OCI-LY3 (cell line): ENCODE data around the gene ASGR2.
"Not testable (repeated sequence)": the region's sequence is repeated elsewhere in the genome, so short reads cannot be mapped to it uniquely, and the experiment has no call there.

ENCODE experiments used
- EZH2phosphoT487 ChIP-seq: fragments of 200-600 bp; shearing (Covaris generic); IDR thresholded peaks from 2 replicates; pipeline ENCODE4 v1.6.1; 2018; ENCODE audit warnings: antibody characterized with exemption, mixed run types, low read depth
- TF ChIP-seq, protein P1 (sequence below): fragments of 200-600, 300-600 bp; sonication (generic); IDR thresholded peaks from 2 replicates; pipeline ENCODE4 v1.5.1; 2014; ENCODE audit warnings: antibody characterized with exemption, low read length, low read depth

DNA sequence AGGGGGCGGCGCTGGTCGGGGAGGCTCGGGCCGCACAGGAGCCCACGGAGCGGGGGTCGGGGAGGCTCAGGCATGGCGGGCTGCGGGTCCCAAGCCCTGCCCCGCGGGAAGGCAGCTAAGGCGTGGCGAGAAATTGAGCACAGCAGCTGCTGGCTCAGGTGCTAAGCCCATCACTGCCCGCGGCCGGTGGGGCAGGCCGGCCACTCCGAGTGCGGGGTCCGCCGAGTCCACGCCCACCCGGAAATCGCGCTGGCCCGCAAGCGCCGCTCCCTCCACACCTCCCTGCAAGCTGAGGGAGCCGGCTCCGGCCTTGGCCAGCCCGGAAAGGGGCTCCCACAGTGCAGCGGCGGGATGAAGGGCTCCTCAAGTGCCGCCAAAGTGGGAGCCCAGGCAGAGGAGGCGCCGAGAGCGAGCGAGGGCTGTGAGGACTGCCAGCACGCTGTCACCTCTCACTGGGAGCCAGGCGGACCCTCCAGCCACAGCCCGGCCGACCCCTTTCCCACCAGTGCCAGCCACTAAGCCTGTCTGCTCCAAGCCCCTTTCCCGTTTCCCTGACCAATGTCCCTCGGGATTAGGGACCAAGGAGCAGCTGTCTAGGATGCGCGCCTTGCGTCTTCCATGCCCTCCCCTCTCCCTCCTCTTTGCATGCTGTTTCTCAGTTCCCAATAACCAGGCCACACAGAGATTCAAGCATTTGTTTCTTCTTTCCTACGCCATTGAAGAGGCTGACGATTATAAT, 13.8 kb downstream of the ASGR2 start:
- TF ChIP-seq, protein P1, sequence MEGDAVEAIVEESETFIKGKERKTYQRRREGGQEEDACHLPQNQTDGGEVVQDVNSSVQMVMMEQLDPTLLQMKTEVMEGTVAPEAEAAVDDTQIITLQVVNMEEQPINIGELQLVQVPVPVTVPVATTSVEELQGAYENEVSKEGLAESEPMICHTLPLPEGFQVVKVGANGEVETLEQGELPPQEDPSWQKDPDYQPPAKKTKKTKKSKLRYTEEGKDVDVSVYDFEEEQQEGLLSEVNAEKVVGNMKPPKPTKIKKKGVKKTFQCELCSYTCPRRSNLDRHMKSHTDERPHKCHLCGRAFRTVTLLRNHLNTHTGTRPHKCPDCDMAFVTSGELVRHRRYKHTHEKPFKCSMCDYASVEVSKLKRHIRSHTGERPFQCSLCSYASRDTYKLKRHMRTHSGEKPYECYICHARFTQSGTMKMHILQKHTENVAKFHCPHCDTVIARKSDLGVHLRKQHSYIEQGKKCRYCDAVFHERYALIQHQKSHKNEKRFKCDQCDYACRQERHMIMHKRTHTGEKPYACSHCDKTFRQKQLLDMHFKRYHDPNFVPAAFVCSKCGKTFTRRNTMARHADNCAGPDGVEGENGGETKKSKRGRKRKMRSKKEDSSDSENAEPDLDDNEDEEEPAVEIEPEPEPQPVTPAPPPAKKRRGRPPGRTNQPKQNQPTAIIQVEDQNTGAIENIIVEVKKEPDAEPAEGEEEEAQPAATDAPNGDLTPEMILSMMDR = not testable (repeated sequence)
- not testable (repeated sequence) for TF ChIP-seq EZH2phosphoT487
